SU-DHL-6 (cell line): Measurements from ENCODE around the gene UQCC3.

Experiments
- H2AFZ ChIP-seq: fragments of 200-600 bp; sonication (generic); 2 replicates; pipeline ENCODE4 v1.6.1; 2014; ENCODE audit warnings: low read depth, mild to moderate bottlenecking, moderate library complexity, mixed read lengths, antibody characterized with exemption, low read length; ENCODE audit not compliant: severe bottlenecking
- H3F3A ChIP-seq: fragments of 200-600 bp; shearing (Covaris generic); 2 replicates; pipeline ENCODE4 v1.6.0; 2016; ENCODE audit warnings: antibody characterized with exemption, mild to moderate bottlenecking; ENCODE audit not compliant: insufficient read depth
- H3K27ac ChIP-seq: fragments of 200-600 bp; sonication (generic); 2 replicates; pipeline ENCODE4 v1.5.1; 2016; ENCODE audit warnings: low read depth, mild to moderate bottlenecking, low read length, moderate library complexity, mixed read lengths
- H3K27me3 ChIP-seq: fragments of 200-600 bp; sonication (generic), shearing (Covaris generic); 2 replicates; pipeline ENCODE4 v1.6.0; 2014; ENCODE audit warnings: mild to moderate bottlenecking, low read length
- H3K36me3 ChIP-seq: fragments of 200-600 bp; sonication (generic); 2 replicates; pipeline ENCODE4 v1.6.1; 2014; ENCODE audit warnings: mild to moderate bottlenecking, low read length, mixed read lengths
- H3K4me2 ChIP-seq: fragments of 300-600, 200-600 bp; shearing (Covaris generic), sonication (generic); 2 replicates; pipeline ENCODE4 v1.6.0; 2014; ENCODE audit warnings: low read length, low read depth, mild to moderate bottlenecking; ENCODE audit not compliant: poor library complexity, severe bottlenecking
- H3K4me3 ChIP-seq: fragments of 200-600 bp; sonication (generic); 2 replicates; pipeline ENCODE4 v1.5.1; 2014; ENCODE audit warnings: antibody characterized with exemption, low read length, mild to moderate bottlenecking, mixed read lengths; ENCODE audit not compliant: insufficient read depth, poor library complexity, severe bottlenecking
- H3K79me2 ChIP-seq: fragments of 200-600 bp; sonication (generic); 2 replicates; pipeline ENCODE4 v1.6.1; 2014; ENCODE audit warnings: mild to moderate bottlenecking, low read length, moderate library complexity; ENCODE audit not compliant: insufficient read depth
- H3K9ac ChIP-seq: fragments of 200-600 bp; sonication (generic); 2 replicates; pipeline ENCODE4 v1.7.0; 2014; ENCODE audit warnings: mild to moderate bottlenecking, low read length
- H3K9me2 ChIP-seq: fragments of 200-600 bp; sonication (generic); replicated peaks from 2 replicates; pipeline ENCODE4 v1.6.1; 2014; ENCODE audit warnings: low read length; ENCODE audit not compliant: insufficient read depth
- H3K9me3 ChIP-seq: fragments of 200-600 bp; sonication (generic); 2 replicates; pipeline ENCODE4 v1.6.1; 2014; ENCODE audit warnings: low read length, mixed read lengths; ENCODE audit not compliant: insufficient read depth
- H4K20me1 ChIP-seq: fragments of 200-600 bp; sonication (generic); 2 replicates; pipeline ENCODE4 v1.6.1; 2014; ENCODE audit warnings: low read depth, mild to moderate bottlenecking, antibody characterized with exemption, low read length, moderate library complexity, mixed read lengths
- EZH2phosphoT487 ChIP-seq: fragments of 200-600 bp; sonication (generic), shearing (Covaris generic); conservative IDR thresholded peaks from 2 replicates; pipeline ENCODE4 v1.6.1; 2018; ENCODE audit warnings: mild to moderate bottlenecking, antibody characterized with exemption, low read length, moderate library complexity, mixed read lengths
- TF ChIP-seq, protein P1 (sequence below): fragments of 200-600 bp; sonication (generic); IDR thresholded peaks from one replicate; pipeline ENCODE4 v1.5.1; 2017; ENCODE audit warnings: antibody characterized with exemption, mild to moderate bottlenecking, low read length, moderate library complexity; ENCODE audit not compliant: insufficient read depth, poor library complexity, severe bottlenecking

The UQCC3 gene

DNA sequence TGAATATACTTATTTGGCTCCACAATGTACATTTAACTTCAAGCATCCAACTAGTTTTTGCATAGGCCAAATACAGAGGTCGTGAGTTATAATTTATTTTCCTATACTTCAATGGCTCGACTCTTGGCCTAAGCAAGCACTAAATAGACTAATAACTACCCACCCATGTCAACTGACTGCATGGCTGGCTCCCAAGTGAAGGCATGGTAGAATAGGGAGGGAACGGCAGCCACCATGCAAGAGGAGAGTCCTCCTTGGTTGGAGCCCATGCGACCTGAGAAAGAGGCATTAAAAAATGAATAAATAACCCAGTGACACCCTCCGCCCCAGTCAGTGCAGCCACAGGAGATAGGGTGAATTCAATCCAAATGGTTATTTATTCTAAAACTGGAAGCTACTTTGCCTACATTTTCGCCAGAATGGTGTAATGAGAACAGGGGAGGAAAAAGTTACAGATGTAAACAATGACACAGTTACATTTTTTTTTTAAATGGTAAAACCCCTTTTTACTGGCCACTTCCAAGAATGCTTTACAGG is 40.9 kb downstream of the UQCC3 start:
- H3K27me3 ChIP-seq = no peaks in the 10 kb centered on the region
- H3F3A ChIP-seq = peaks cover 18% of the 10 kb centered on the region
- no peaks in the 10 kb centered on the region for H3K9me2 ChIP-seq
- peaks cover 10% of the 10 kb centered on the region; the same call in 1 of the 2 replicates for H3K79me2 ChIP-seq
- no peak overlapping the region for H3K9ac ChIP-seq
- H3K36me3 ChIP-seq = peaks cover 30% of the 10 kb centered on the region
- TF ChIP-seq EZH2phosphoT487 = no peak
- TF ChIP-seq, protein P1, sequence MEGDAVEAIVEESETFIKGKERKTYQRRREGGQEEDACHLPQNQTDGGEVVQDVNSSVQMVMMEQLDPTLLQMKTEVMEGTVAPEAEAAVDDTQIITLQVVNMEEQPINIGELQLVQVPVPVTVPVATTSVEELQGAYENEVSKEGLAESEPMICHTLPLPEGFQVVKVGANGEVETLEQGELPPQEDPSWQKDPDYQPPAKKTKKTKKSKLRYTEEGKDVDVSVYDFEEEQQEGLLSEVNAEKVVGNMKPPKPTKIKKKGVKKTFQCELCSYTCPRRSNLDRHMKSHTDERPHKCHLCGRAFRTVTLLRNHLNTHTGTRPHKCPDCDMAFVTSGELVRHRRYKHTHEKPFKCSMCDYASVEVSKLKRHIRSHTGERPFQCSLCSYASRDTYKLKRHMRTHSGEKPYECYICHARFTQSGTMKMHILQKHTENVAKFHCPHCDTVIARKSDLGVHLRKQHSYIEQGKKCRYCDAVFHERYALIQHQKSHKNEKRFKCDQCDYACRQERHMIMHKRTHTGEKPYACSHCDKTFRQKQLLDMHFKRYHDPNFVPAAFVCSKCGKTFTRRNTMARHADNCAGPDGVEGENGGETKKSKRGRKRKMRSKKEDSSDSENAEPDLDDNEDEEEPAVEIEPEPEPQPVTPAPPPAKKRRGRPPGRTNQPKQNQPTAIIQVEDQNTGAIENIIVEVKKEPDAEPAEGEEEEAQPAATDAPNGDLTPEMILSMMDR = no peak
- no peaks in the 10 kb centered on the region for H3K9me3 ChIP-seq
- H3K4me2 ChIP-seq = no peak overlapping the region
- no peak overlapping the region for H2AFZ ChIP-seq
- no peaks in the 10 kb centered on the region for H4K20me1 ChIP-seq
- no peak overlapping the region for H3K4me3 ChIP-seq
- no peak overlapping the region for H3K27ac ChIP-seq

DNA sequence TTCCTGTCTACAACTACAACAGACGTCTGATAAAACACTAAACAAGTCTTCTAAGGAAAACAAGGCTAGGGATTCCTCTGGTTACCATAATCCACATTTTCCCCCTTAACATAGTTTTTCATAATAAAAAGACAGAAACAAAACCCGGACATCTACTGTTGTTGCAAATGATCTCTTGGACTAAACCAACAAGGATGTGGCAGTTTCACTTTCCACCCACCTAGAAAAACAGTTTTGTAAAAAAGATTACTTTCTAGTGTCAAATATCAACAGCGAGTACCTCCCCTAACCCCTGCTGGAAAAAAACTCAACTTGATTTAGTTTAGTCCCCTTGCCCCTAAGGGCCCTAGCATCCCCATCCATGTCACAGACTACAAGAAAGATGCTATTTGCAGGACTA is 41.4 kb downstream of the UQCC3 start:
- H3F3A ChIP-seq = peaks cover 15% of the 10 kb centered on the region
- peaks cover 32% of the 10 kb centered on the region for H3K36me3 ChIP-seq
- no peaks in the 10 kb centered on the region for H4K20me1 ChIP-seq
- H3K9me3 ChIP-seq = no peaks in the 10 kb centered on the region
- H2AFZ ChIP-seq = no peak overlapping the region
- H3K9me2 ChIP-seq = no peaks in the 10 kb centered on the region
- H3K27ac ChIP-seq = no peak overlapping the region
- H3K4me2 ChIP-seq = no peak overlapping the region
- H3K4me3 ChIP-seq = no peak overlapping the region
- no peaks in the 10 kb centered on the region for H3K27me3 ChIP-seq
- peaks cover 13% of the 10 kb centered on the region; the same call in 1 of the 2 replicates for H3K79me2 ChIP-seq
- no peak overlapping the region for H3K9ac ChIP-seq
- no peak for TF ChIP-seq EZH2phosphoT487
- TF ChIP-seq, protein P1 = no peak

DNA sequence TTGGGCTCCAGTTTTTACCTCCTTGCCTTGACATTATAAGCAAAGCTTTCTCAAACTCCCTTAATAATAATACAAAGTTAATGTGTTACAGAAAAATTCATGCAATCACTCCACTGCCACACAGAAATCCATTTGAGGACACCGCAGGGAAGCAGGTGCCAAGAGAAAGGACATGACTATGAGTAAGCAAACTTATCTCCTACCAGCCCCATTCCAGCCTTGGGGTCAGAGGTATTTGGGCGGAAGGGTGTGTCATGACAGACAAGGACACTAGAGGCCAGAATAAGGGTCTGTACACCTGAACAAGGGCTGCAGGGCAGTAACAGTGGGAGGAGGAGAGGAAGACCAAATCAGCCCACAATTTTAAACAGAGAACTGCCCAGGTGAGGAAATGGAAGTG is 41.9 kb downstream of the UQCC3 start:
- H3F3A ChIP-seq = peaks cover 13% of the 10 kb centered on the region
- H4K20me1 ChIP-seq = no peaks in the 10 kb centered on the region
- H3K4me2 ChIP-seq = no peak overlapping the region
- TF ChIP-seq EZH2phosphoT487 = no peak
- TF ChIP-seq, protein P1 = no peak
- no peaks in the 10 kb centered on the region for H3K9me2 ChIP-seq
- no peaks in the 10 kb centered on the region for H3K27me3 ChIP-seq
- H3K9ac ChIP-seq = no peak overlapping the region
- H3K27ac ChIP-seq = no peak overlapping the region
- peaks cover 35% of the 10 kb centered on the region for H3K36me3 ChIP-seq
- H3K4me3 ChIP-seq = no peak overlapping the region
- no peak overlapping the region for H2AFZ ChIP-seq
- H3K9me3 ChIP-seq = no peaks in the 10 kb centered on the region
- H3K79me2 ChIP-seq = peaks cover 15% of the 10 kb centered on the region
